Cardiac septum (tissue), 1 donor: ENCODE data around the gene SCAMP4. TPM values are rescaled to one million over a fixed set of nuclear protein-coding genes. Genes with fewer than 3 reads are reported as not detected.

Experiments used
- DNase-seq: peaks from one replicate; pipeline ENCODE4 v3.0.0-alpha.2; 2020; ENCODE audit warnings: low spot score
- intact Hi-C: fragments of 100-400 bp; cut with DNase I; formaldehyde crosslinking; loops from one replicate; pipeline ENCODE4 v1.14.0; 2022
- total RNA-seq: library from RNA; stranded (reverse); fragmentation: NEBNext Ultra II Directional; extraction: Animal tissue kit (Norgen Biotek cat#: 25700); gene quantifications from one replicate; pipeline ENCODE4 v1.2.1, GENCODE V29; 2021
- donor health status: DM: no; HTN: no; CAD: no.

Gene SCAMP4
- total RNA-seq, 1 donor from 2014 or later: 14.9 TPM

GRCh38 chr19:1907563-1908363 lies 2.6 kb downstream of the SCAMP4 start:
- intact Hi-C loops: no loop called here
- DNase-seq: no peak

GRCh38 chr19:1908364-1908678 lies 3.1 kb downstream of the SCAMP4 start:
- intact Hi-C loops: no loop called here
- no peak for DNase-seq

DNA sequence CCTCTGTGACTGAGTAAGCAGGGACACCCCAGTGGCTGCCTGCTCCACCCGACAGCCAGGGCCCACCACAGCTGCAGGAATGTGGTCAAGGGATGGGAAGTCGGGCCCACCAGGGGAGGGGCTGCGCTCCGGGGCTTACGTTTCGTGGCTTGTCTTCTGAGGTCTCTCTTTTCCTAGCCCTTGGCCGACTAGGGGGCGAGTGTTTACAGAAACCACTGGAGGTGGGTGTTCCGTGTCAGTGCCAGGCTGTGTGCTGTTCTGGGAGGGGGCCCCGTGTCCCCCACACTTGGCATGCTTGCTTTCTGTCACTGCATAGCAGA lies 4.5 kb downstream of the SCAMP4 start:
- intact Hi-C loops: no loop called here
- no peak for DNase-seq

- DNase-seq: no peak
- intact Hi-C loops: no loop called here
Observed at GRCh38 chr19:1910177-1910576, 5.0 kb downstream of the SCAMP4 start.

GRCh38 chr19:1911098-1911497 lies 5.9 kb downstream of the SCAMP4 start:
- intact Hi-C loops: no loop called here
- DNase-seq: no peak

- intact Hi-C loops: no loop called here
- no peak for DNase-seq
Observed at GRCh38 chr19:1911995-1912394, 6.8 kb downstream of the SCAMP4 start.

GRCh38 chr19:1912760-1913505 lies 7.7 kb downstream of the SCAMP4 start:
- no peak for DNase-seq
- intact Hi-C loops: no loop called here

GRCh38 chr19:1913781-1914577 lies 8.8 kb downstream of the SCAMP4 start:
- intact Hi-C loops: no loop called here
- DNase-seq: no peak

- intact Hi-C loops: no loop called here
- DNase-seq: no peak
Observed at GRCh38 chr19:1914826-1915341, 9.7 kb downstream of the SCAMP4 start.

DNA sequence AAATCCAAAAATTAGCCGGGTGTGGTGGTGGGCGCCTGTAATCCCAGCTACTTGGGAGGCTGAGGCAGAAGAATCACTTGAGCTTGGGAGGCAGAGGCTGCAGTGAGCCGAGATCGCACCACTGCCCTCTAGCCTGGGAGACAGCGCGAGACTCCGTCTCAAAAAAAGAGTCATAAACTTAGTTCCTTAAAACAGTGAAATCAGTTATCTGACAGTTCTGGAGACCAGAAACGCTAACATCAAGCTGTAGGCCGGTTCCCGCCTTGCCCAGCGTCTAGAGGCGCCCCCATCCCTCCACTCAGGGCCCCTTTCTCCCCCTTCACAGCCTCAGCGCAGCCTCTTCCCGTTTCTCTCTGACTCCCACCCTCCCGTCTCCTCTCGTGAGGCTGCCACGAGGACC lies 11.9 kb downstream of the SCAMP4 start:
- intact Hi-C loops: no loop called here
- DNase-seq: no peak

DNA sequence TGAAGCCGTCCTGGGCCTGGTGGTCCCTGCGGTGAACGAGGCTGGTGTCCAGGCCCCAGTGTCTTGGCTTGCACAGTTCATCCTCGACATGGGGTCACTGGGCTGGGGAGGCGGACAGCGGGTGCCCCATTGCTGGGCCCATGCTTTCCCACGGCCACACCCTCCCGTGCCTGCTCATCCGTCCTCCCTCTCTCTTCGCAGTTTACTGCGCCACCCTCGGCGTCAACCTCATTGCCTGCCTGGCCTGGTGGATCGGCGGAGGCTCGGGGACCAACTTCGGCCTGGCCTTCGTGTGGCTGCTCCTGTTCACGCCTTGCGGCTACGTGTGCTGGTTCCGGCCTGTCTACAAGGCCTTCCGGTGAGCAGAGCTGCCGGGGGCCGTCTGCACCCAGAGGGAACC lies 12.7 kb downstream of the SCAMP4 start:
- intact Hi-C loops: no loop called here
- DNase-seq: no peak

- DNase-seq: no peak
- intact Hi-C loops: no loop called here
Observed at GRCh38 chr19:1918975-1919374, 13.8 kb downstream of the SCAMP4 start.

GRCh38 chr19:1920644-1921043 lies 15.4 kb downstream of the SCAMP4 start:
- DNase-seq: no peak
- intact Hi-C loops: no loop called here

DNA sequence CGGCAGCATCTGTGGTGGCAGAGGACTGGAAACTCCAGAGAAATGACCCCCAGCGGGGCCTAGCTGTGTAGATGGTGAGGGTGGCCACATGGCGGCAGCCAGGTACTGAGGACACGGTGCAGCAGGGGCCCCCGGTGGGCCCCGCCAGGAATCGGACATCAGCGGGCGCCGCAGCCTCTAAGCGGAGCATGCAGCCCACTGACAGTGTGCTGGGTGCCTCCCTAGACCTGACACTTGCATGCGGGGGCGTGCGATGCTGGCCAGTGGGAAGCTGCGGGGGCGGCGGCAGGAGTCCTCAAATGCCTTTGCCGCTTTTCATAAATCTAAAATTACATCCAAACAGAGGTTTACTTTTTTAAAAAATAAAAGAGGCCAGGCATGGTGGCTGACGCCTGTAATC lies 16.1 kb downstream of the SCAMP4 start:
- intact Hi-C loops: no loop called here
- no peak for DNase-seq

DNA sequence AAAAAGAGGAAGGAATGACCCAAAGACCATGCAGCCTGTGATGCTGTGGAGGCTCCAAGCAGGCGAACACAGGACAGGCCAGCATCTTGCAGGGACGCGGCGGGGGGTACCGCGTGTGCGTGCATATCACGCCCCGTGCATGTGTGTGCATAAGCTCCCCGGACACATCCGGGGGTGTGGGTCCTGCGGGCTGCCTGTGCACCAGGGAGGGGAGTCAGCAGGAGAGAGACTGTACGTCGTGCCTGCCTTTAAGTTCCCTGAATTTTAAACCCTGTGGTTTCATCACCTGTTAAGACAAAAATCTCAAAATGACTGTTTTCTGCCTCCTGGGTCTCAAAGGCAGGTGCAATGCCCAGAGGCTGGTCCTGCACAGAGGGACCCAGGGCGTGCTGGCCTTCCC lies 16.6 kb downstream of the SCAMP4 start:
- intact Hi-C loops: no loop called here
- DNase-seq: no peak

GRCh38 chr19:1922803-1923202 lies 17.6 kb downstream of the SCAMP4 start:
- intact Hi-C loops: no loop called here
- no peak for DNase-seq

DNA sequence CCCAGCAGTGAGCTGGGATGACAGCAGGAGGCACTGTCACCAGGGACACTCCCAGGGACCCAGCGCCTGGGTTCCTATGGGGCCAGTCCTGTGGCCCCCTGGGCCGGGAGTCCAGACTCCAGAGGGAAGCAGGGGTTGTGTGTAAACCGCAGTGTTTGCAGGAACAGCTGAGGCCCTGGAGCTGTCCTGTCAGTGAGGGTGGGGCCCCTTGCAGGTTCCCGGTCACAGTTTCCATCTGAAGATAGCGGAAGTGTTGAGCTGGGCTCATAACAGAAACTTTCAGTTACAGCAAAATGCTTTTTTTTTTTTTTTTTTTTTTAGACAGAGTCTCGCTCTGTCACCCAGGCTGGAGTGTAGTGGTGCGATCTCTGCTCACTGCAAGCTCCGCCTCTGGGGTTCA lies 18.1 kb downstream of the SCAMP4 start:
- DNase-seq: no peak
- intact Hi-C loops: no loop called here

DNA sequence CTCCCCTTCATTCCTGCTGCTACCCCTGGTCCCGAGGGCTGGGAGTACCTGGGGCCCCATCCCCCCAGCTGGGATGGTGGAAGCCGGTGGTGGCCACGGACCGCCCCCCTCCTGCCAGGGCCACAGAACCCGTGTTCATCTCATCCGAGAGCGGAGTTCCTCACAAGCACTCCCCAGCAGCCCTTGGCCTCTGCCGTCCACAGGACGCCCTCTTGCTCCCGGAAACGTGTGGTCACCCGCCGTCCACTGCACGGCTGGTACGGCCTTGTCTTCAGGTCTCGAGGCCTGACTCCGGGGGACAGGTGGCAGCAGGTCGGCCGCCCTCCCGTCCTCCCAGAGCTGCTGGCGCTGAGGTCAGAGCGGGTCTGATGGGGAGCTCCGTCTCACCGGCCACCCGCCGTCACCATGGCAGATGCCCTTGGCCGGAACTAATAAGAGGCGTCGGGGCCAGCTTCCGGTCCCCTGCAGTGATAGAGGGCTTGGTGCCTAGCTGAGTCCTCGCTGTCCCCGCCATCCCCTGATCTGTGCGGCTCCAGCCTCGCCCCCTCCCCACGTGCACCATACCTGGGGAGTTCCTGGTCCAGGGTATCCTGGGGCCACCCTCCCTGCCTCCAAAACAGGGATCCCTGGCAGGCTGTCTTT lies 19.2 kb downstream of the SCAMP4 start:
- intact Hi-C loops: no loop called here

GRCh38 chr19:1925544-1925943 lies 20.3 kb downstream of the SCAMP4 start:
- no peak for DNase-seq
- intact Hi-C loops: loop anchor here (5.0 kb wide), 1 partner anchor 92 kb away; the partner anchor contains the start of gene BTBD2

More for the DNA sequence above, 19.2 kb downstream of the SCAMP4 start:
- no peak for DNase-seq
